Measurements from ENCODE around the gene IBTK. TPM values are rescaled to one million over a fixed set of nuclear protein-coding genes. Genes with fewer than 3 reads are reported as not detected.

Gene IBTK
- total and polyA plus RNA-seq, 2 donors from 2014 or later, result 17.2 to 38.4 TPM

DNA sequence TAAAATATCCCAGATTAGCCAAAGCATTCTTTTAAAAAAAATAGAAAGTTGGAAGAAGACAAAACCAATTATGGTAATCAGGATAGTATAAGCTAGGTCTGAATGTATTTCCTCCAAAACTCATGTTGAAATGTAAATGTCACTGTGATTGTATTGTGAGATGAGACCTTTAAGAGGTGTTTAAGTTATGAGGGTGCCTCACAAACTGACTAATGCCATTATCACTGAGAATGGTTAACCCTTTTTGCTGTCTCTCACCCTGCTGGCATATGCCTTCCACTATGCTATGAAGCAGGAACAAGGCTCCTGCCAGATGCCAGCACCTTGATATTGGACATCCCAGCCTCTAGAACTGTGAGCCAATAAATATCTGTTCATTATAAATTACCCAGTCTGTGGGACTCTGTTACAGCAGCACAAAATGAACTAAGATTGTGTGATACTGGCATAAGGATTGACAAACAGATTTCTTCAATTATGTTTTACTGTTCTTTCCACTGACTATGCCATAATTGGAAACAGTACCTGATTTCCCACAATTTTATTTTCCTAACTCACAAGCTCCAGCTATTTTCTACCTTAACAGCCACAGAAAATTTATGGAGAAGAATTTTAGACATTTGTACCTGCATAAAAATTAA is 63.8 kb downstream of the IBTK start:
- H3K27me3 ChIP-seq (ENCODE audit: control insufficient read depth, insufficient read depth, low read length), result no peaks in the 10 kb centered on the region
- no peak overlapping the region for H3K9ac ChIP-seq (ENCODE audit: low read length in 3 of 3)
- TF ChIP-seq CTCF (IDR thresholded peaks at IDR 0.05; ENCODE audit: borderline replicate concordance, extremely low read depth, insufficient read depth), result no peak
- H3K9me3 ChIP-seq (ENCODE audit: control insufficient read depth in 2 of 3, insufficient read depth in 1 of 3, low read length in 3 of 3), result no peaks in the 10 kb centered on the region
- H3K27ac ChIP-seq (ENCODE audit: low read depth in 2 of 2, low read length in 2 of 2), result no peak overlapping the region
- intact Hi-C loops (cut with DNase I), result no loop called here
- FAIRE-seq (no peak), DNase-seq (no peak)
- H3K4me3 ChIP-seq (ENCODE audit: low read length in 3 of 3), result no peak overlapping the region
- peaks cover 6 to 15% (median 8%) of the 10 kb centered on the region in 3 donors for H3K36me3 ChIP-seq (ENCODE audit: control insufficient read depth in 2 of 3, insufficient read depth in 3 of 3, low read length in 3 of 3)
- no peaks in the 10 kb centered on the region for H3K4me1 ChIP-seq (ENCODE audit: control insufficient read depth in 2 of 3, insufficient read depth in 2 of 3, low read depth in 1 of 3, low read length in 3 of 3)

DNA sequence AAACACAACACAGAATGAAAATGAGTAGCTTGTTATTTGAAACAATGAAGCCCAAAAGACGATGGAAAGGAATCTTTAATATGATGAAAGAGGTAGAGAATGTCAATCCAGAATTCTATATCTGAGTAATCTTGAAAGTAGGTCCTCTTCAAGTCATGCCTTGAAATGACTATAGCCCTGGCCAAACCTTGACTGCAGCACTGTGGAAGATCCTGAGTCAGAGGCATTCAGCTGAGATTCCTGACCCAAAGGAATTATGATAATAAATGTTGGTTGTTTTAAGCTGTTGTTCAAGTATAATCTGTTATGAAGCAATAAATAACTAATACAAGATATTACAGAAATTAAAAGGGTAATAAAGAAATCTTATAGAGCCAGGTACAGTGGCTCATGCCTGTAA is 64.8 kb downstream of the IBTK start:
- Histone ChIP-seq H3K27me3 (ENCODE audit: control insufficient read depth, insufficient read depth, low read length) (no peaks in the 10 kb centered on the region), H3K9me3 (ENCODE audit: control insufficient read depth in 2 of 3, insufficient read depth in 1 of 3, low read length in 3 of 3) (no peaks in the 10 kb centered on the region), H3K9ac (ENCODE audit: low read length in 3 of 3) (no peak overlapping the region), H3K27ac (ENCODE audit: low read depth in 2 of 2, low read length in 2 of 2) (no peak overlapping the region), H3K36me3 (ENCODE audit: control insufficient read depth in 2 of 3, insufficient read depth in 3 of 3, low read length in 3 of 3) (peaks cover 4 to 15% (median 8%) of the 10 kb centered on the region in 3 donors), H3K4me3 (ENCODE audit: low read length in 3 of 3) (no peak overlapping the region), H3K4me1 (ENCODE audit: control insufficient read depth in 2 of 3, insufficient read depth in 2 of 3, low read depth in 1 of 3, low read length in 3 of 3) (no peaks in the 10 kb centered on the region)
- intact Hi-C loops (cut with DNase I), result no loop called here
- TF ChIP-seq CTCF (IDR thresholded peaks at IDR 0.05; ENCODE audit: borderline replicate concordance, extremely low read depth, insufficient read depth), result no peak
- DNase-seq (no peak), FAIRE-seq (no peak)

DNA sequence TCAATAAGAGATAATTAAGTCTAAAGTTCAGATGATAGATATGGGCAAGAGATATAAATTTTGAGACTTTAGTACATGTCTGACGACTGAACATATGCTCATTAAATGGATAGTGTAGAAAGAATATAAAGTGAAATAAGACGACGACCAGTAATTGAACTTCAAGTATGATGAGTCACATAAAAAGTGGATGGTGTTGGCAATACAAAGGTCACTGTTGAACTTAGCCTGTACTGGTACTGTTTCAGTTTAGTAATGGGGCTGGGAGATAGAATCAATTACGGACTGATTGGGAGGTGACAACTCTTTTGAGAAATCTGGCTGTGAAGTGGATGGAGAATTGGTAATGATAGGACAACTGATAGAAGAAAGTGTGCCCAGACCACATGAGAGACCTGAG is 68.1 kb downstream of the IBTK start:
- H3K27ac ChIP-seq (ENCODE audit: low read depth in 2 of 2, low read length in 2 of 2), result no peak overlapping the region
- no peaks in the 10 kb centered on the region for H3K9me3 ChIP-seq (ENCODE audit: control insufficient read depth in 2 of 3, insufficient read depth in 1 of 3, low read length in 3 of 3)
- FAIRE-seq (no peak), DNase-seq (no peak)
- intact Hi-C loops (cut with DNase I), result no loop called here
- no peak for TF ChIP-seq CTCF (IDR thresholded peaks at IDR 0.05; ENCODE audit: borderline replicate concordance, extremely low read depth, insufficient read depth)
- H3K4me1 ChIP-seq (ENCODE audit: control insufficient read depth in 2 of 3, insufficient read depth in 2 of 3, low read depth in 1 of 3, low read length in 3 of 3), result no peaks in the 10 kb centered on the region
- no peaks in the 10 kb centered on the region for H3K27me3 ChIP-seq (ENCODE audit: control insufficient read depth, insufficient read depth, low read length)
- no peak overlapping the region for H3K4me3 ChIP-seq (ENCODE audit: low read length in 3 of 3)
- H3K36me3 ChIP-seq (ENCODE audit: control insufficient read depth in 2 of 3, insufficient read depth in 3 of 3, low read length in 3 of 3), result peaks cover 4 to 15% (median 8%) of the 10 kb centered on the region in 3 donors
- H3K9ac ChIP-seq (ENCODE audit: low read length in 3 of 3), result no peak overlapping the region

DNA sequence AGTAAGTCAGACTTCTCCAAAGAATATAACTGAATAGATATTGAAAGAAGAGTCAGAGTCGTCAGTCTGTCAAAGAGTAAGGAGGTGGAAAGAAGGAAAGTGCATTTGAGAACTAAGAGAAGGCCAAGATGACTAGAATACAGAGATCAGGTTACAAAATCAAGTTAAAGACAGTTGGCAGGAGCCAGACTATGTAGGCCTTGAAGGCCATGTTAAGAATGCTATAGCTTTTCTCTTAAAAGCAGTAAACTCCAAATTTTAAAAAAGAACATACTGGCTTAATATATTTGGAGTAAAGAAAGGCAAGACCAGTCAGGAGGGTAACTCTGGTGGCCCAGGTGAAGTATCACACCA is 68.8 kb downstream of the IBTK start:
- FAIRE-seq (no peak), DNase-seq (no peak)
- H3K4me3 ChIP-seq (ENCODE audit: low read length in 3 of 3), result no peak overlapping the region
- intact Hi-C loops (cut with DNase I), result no loop called here
- H3K36me3 ChIP-seq (ENCODE audit: control insufficient read depth in 2 of 3, insufficient read depth in 3 of 3, low read length in 3 of 3), result peaks cover 4 to 15% (median 8%) of the 10 kb centered on the region in 3 donors
- H3K27ac ChIP-seq (ENCODE audit: low read depth in 2 of 2, low read length in 2 of 2), result no peak overlapping the region
- no peaks in the 10 kb centered on the region for H3K9me3 ChIP-seq (ENCODE audit: control insufficient read depth in 2 of 3, insufficient read depth in 1 of 3, low read length in 3 of 3)
- no peaks in the 10 kb centered on the region for H3K27me3 ChIP-seq (ENCODE audit: control insufficient read depth, insufficient read depth, low read length)
- no peak for TF ChIP-seq CTCF (IDR thresholded peaks at IDR 0.05; ENCODE audit: borderline replicate concordance, extremely low read depth, insufficient read depth)
- no peak overlapping the region for H3K9ac ChIP-seq (ENCODE audit: low read length in 3 of 3)
- no peaks in the 10 kb centered on the region for H3K4me1 ChIP-seq (ENCODE audit: control insufficient read depth in 2 of 3, insufficient read depth in 2 of 3, low read depth in 1 of 3, low read length in 3 of 3)
